IMR-90 (cell line): ENCODE results near the gene TCERG1.

Experiments used
- CEBPB ChIP-seq: IDR thresholded peaks from 2 replicates; pipeline ENCODE4 v1.6.1; 2012; ENCODE audit warnings: low read depth, low read length, improper control_type of control experiment
- FOS ChIP-seq: fragments of 150-350 bp; IDR thresholded peaks from 2 replicates; pipeline ENCODE4 v1.6.1; 2016; ENCODE audit warnings: low read depth, low read length
- MAFK ChIP-seq: IDR thresholded peaks from 2 replicates; pipeline ENCODE4 v1.6.1; 2012; ENCODE audit warnings: low read depth, low read length, improper control_type of control experiment
- MXI1 ChIP-seq: IDR thresholded peaks from 2 replicates; pipeline ENCODE4 v1.6.1; 2012; ENCODE audit warnings: low read depth, mild to moderate bottlenecking, low read length, moderate library complexity, borderline replicate concordance
- POLR2A ChIP-seq: IDR thresholded peaks from 2 replicates; pipeline ENCODE4 v1.6.1; 2012; ENCODE audit warnings: mild to moderate bottlenecking, low read depth, low read length
- RAD21 ChIP-seq: IDR thresholded peaks from 2 replicates; pipeline ENCODE4 v1.6.1; 2012; ENCODE audit warnings: low read length, improper control_type of control experiment
- RCOR1 ChIP-seq: IDR thresholded peaks from 2 replicates; pipeline ENCODE4 v1.6.1; 2012; ENCODE audit warnings: mild to moderate bottlenecking, low read length, improper control_type of control experiment; ENCODE audit not compliant: insufficient replicate concordance
- RFX5 ChIP-seq: IDR thresholded peaks from 2 replicates; pipeline ENCODE4 v1.8.0; 2012; ENCODE audit warnings: low read depth, mild to moderate bottlenecking, low read length, moderate library complexity
- SMC3 ChIP-seq: fragments of 150-350 bp; IDR thresholded peaks from 2 replicates; pipeline ENCODE4 v1.6.1; 2016; ENCODE audit warnings: low read depth, mild to moderate bottlenecking, antibody characterized with exemption, low read length, moderate library complexity
- USF2 ChIP-seq: fragments of 150-350 bp; IDR thresholded peaks from 2 replicates; pipeline ENCODE4 v1.6.1; 2017; ENCODE audit warnings: mild to moderate bottlenecking, antibody characterized with exemption, low read length, low read depth
- TF ChIP-seq, protein P1 (sequence below): conservative IDR thresholded peaks from 2 replicates; pipeline ENCODE4 v1.5.1; 2012; ENCODE audit warnings: mild to moderate bottlenecking, low read depth, low read length, improper control_type of control experiment

DNA sequence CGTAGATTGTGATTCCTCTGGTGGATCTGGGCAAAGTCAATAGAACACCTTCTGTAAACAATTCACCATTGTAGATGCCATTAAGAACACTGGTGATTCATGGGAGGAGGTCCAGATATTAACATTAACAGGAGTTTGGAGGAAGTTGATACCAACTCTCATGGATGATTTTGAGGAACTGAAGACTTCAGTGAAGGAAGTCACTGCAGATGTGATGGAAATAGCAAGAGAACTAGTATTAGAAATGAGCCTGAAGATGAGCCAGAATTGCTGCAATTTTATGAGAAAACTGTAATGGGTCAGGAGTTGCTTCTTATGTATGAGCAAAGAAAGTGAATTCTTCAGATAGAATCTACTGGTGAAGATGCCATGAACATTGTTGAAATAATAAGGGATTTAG lies 26.9 kb downstream of the TCERG1 start:
- TF ChIP-seq, protein P1, sequence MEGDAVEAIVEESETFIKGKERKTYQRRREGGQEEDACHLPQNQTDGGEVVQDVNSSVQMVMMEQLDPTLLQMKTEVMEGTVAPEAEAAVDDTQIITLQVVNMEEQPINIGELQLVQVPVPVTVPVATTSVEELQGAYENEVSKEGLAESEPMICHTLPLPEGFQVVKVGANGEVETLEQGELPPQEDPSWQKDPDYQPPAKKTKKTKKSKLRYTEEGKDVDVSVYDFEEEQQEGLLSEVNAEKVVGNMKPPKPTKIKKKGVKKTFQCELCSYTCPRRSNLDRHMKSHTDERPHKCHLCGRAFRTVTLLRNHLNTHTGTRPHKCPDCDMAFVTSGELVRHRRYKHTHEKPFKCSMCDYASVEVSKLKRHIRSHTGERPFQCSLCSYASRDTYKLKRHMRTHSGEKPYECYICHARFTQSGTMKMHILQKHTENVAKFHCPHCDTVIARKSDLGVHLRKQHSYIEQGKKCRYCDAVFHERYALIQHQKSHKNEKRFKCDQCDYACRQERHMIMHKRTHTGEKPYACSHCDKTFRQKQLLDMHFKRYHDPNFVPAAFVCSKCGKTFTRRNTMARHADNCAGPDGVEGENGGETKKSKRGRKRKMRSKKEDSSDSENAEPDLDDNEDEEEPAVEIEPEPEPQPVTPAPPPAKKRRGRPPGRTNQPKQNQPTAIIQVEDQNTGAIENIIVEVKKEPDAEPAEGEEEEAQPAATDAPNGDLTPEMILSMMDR = no peak
- TF ChIP-seq RCOR1 (no peak), POLR2A (no peak), CEBPB (no peak), SMC3 (no peak), RFX5 (no peak), RAD21 (no peak), MXI1 (no peak), FOS (no peak), MAFK (no peak), USF2 (no peak)
